Tibial nerve (tissue), 4 donors: Measurements from ENCODE around the gene VEGFD.

Source experiments
- EP300 ChIP-seq, 2 donors: sonication (generic); formaldehyde crosslinking; IDR thresholded peaks; one replicate each; pipeline ENCODE4 v1.6.1; 2017; ENCODE audit warnings: antibody characterized with exemption in 2 of 2, mild to moderate bottlenecking in 1 of 2
- POLR2A ChIP-seq, 2 donors: fragments of 450-650 bp; IDR thresholded peaks; one replicate each; pipeline ENCODE4 v1.6.1; 2017; ENCODE audit warnings: antibody characterized with exemption in 2 of 2, mild to moderate bottlenecking in 2 of 2, moderate library complexity in 2 of 2
- TF ChIP-seq, protein P1 (sequence below), 5 experiments: fragments of 200-600 bp in 3 of 5; fragments of 450-650 bp in 2 of 5; sonication (generic) in 3 of 5; IDR thresholded peaks; one replicate each; pipeline ENCODE4 v1.5.1; 2016 to 2019; ENCODE audit warnings: antibody characterized with exemption in 5 of 5, mild to moderate bottlenecking in 3 of 5, moderate library complexity in 2 of 5

DNA sequence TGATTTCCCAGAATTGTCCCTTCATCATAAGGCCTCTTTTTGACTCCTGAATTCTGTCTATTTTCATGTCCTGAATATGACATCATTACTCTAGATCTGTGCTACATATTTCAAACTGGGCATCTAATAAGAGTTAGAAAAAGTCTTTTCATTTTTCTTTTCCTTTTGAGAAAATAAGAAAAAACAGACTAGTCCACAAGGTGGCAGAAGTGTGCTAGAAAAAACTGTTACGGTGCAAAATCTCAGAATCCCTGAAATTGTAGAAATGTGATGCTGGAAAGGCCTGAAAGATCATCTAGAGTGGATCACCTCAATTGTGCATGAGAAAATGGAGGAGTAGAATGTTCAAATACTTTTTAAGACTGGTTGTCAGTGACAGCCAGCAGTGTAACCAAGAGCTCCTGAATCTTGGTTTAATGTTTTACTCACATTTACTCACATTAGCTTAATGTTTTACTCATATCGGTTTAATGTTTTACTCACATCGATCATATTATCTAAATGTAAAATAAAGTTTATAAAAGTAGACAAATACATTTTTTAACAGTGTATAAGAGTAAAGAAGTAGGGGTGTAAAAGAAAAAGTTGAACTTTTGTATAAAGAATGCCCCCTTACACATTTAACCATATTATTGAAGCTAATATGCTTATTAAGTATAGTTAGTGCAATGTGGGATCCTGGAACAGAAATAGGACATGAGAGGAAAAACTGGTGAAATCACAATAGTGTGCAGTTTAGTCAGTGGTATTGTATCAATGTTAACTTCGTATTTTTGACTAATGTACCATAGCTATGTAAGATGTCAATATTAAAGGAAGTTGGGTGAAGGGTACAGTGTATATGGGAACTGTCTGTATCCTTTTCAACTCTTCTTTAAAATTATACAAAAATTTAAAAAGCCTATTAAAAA lies 84.0 kb downstream of the VEGFD start:
- TF ChIP-seq, protein P1, sequence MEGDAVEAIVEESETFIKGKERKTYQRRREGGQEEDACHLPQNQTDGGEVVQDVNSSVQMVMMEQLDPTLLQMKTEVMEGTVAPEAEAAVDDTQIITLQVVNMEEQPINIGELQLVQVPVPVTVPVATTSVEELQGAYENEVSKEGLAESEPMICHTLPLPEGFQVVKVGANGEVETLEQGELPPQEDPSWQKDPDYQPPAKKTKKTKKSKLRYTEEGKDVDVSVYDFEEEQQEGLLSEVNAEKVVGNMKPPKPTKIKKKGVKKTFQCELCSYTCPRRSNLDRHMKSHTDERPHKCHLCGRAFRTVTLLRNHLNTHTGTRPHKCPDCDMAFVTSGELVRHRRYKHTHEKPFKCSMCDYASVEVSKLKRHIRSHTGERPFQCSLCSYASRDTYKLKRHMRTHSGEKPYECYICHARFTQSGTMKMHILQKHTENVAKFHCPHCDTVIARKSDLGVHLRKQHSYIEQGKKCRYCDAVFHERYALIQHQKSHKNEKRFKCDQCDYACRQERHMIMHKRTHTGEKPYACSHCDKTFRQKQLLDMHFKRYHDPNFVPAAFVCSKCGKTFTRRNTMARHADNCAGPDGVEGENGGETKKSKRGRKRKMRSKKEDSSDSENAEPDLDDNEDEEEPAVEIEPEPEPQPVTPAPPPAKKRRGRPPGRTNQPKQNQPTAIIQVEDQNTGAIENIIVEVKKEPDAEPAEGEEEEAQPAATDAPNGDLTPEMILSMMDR (IDR thresholded peaks at IDR 0.05): peak; percentile 24 to 58 (median 38)
- no peak for TF ChIP-seq POLR2A (IDR thresholded peaks at IDR 0.05)
- no peak for TF ChIP-seq EP300 (IDR thresholded peaks at IDR 0.05)
